ENCODE measurements around the gene TTPAL.
"Not testable (repeated sequence)": the region's sequence is repeated elsewhere in the genome, so short reads cannot be mapped to it uniquely, and the experiment has no call there.

Gene TTPAL

DNA sequence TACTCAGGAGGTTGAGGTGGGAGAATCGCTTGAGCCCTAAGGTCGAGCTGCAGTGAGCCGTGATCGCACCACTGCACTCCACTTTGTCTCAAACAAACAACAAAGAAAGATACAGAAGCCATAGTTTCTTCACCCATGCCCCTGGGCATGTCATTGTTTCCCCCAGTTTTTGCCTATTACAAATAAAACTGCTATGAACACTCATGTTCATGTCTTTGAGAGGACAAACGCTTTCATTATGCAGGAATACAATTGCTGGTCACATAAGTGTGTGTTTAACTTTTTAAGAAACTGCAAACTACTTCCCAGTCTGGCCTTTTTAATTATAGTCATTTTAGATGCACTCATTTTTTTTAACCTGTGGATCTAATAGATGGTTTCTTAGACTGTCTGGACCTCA, 12.2 kb upstream of the TTPAL start:
- Histone ChIP-seq H3K4me3 (no peak overlapping the region), H3K27ac (no peak overlapping the region)

DNA sequence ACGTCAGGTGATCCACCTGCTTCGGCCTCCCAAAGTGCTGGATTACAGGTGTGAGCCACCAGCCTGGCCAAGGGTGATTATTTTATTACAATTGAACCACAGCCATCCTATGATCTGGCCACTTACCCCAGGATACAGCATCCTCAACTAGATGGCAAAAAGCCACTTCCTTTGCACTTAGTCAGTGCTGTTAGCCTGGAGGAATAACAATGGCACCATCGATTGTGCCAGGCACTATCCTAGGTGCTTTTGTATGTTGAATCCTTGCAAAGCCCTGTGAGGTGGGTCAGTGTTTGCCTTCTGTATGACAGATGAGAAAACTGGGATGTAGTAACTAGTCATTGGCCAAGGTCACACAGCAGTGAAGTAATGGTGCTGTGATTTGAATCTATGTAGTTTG, 11.2 kb upstream of the TTPAL start:
- Histone ChIP-seq H3K27ac (no peak overlapping the region), H3K4me3 (no peak overlapping the region)

DNA sequence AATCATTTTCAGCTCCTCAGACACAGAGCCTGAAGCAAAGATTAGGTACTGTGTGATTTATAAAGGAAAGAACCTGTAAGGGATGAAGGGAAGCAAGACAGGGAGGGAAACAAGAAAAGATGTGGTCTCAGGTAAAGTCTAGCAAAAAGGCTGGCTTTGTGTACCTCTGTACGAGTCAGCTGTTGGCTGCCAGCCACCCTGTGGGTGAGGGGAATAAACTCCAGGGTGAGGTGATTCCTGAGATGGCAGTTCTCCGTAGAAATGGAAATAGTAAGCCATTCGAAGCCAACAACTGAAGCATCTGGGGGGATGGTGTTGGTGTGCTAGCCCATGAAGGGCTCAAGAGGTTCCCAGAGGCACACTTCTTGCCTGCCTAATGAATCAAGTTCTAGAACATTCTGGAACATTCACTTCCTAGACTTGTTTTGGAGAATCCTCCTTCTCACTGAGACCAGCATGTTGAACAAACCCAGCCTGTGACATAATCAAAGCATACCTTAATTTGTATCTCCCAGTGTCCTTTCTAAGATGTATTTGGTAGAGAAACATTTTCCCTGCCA, 10.6 kb upstream of the TTPAL start:
- H3K4me3 ChIP-seq: no peak overlapping the region
- no peak overlapping the region for H3K27ac ChIP-seq

DNA sequence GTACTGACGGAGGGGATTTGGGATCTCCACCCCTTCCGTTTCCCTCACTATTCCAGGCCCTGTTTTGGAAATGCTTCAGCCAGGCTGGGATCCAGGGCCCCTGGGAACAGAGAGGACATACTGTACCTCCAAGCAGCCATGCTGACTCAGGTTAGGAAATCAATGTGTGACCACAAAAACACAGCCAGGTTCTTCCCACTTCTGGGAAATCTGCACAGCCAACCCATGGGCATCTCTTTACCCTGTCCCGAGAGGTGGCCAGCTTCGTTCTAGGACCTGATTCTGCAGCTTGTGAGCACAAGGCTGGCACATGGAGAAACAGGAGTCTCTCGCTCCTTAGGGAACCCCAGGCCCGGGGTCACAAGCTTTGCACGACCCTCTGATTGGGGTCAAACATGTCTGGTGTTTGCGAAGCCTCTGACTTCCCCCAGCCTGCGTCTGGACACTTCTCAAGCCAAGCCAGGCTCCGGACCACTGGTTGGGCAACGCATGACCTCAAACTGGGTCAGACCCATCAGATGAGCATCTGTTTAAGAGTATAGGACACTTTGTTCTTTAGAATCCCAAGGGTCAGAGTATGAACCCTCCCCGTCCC, 8.3 kb upstream of the TTPAL start:
- Histone ChIP-seq H3K27ac (no peak overlapping the region), H3K4me3 (no peak overlapping the region)

DNA sequence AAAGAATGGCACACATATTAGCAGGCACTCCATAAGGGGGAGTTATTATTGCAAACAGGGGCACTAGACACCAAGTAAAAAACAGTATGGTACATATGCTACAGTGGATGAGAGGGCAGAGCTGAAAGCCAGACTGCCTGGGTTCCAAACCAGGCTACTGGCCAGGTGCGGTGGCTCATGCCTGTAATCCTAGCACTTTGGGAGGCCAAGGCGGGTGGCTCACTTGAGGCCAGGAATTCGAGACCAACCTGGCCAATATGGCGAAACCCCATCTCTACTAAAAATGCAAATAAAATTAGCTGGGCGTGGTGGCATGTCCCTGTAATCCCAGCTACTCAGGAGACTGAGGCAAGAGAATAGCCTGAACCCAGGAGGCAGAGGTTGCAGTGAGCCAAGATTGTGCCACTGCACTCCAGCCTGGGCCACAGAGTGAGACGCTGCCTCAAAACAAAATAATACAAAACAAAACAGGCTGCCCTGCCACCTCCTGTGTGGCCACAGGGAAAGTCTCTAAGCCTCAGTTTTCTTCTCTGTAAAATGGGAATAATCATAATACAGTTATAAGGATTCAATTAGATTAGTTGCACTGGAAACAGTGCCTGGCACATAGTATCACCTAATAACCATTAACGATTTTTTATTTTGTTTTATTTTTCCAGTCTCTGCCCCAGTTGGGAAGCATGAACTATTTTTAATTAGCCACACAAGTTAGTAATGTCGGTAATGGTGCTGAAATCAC, 7.5 kb upstream of the TTPAL start:
- Histone ChIP-seq H3K27ac (peak overlapping the region in 1 of 21 experiments; percentile 11), H3K4me3 (no peak overlapping the region)

DNA sequence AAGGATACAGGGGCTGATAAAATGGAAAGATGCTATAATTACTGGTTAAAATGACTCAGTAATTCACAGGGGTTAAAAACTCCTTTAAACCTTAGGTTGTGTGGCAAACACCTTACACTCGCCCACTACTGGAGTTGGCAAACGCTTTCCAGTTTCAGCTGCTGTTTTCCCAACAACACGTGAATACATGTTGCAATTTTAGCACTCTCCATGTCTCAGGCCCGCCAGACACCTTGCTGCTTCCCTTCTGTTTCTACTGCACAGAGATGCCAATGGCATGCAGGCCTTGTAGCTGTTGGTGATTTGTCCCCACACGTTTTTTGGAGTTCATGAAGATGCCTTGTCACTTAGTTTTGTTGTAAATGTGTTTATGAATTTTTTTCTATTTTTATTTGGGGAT, 5.3 kb upstream of the TTPAL start:
- Histone ChIP-seq H3K27ac (no peak overlapping the region), H3K4me3 (no peak overlapping the region)

DNA sequence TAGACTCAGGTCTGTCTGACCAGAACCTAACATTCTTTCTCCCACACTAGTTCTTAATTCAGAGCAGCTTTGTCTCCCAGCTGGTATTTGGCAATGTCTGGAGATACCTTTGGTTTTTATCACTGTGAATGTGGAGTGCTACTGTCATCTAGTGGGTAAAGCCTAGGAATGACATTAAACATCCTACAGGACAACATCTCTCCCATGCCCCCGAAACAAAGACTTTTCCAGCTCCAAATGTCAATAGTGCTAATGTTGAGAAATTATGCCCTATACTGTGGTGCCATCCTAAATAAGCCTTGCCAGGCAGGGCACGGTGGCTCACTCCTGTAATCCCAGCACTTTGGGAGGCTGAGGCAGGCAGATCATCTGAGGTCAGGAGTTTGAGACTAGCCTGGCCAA, 4.2 kb upstream of the TTPAL start:
- no peak overlapping the region for H3K4me3 ChIP-seq
- H3K27ac ChIP-seq: no peak overlapping the region

DNA sequence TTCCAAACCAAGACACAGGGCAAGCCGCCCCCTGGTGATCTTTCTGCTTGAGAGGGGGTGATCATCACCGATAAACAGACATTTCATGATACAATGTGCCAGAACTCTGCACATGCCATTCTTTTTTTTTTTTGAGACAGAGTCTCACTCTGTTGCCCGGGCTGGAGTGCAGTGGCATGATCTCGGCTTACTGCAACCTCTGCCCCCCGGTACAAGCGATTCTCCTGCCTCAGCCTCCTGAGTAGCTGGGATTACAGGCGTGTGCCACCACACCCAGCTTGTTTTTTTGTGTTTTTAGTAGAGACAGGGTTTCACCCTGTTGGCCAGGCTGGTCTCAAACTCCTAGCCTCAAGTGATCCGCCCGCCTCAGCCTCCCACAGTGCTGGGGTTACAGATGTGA, 3.4 kb upstream of the TTPAL start:
- not testable (repeated sequence) for H3K27ac ChIP-seq

DNA sequence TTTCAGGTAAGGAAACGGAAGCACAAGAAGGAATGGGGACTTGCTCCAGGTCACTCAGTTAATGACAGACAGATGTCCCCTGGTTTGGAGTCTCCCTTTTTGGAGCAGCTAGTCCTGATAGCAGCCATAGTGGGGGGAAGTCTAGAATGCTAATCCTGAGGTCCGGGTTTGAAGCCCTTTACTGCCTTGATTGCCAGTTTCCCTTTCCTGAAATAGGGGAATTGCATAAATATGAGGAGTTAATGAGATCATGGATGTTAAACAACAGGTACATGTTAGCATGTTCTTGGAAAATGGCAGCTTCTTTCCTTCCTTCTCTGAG, 341 bp upstream of the TTPAL start:
- H3K27ac ChIP-seq: peak overlapping the region; percentile 65 to 99 (median 94)
- peak overlapping the region; percentile 53 to 90 (median 64) for H3K4me3 ChIP-seq

More for the DNA sequence above, 3.4 kb upstream of the TTPAL start:
- not testable (repeated sequence) for H3K4me3 ChIP-seq

DNA sequence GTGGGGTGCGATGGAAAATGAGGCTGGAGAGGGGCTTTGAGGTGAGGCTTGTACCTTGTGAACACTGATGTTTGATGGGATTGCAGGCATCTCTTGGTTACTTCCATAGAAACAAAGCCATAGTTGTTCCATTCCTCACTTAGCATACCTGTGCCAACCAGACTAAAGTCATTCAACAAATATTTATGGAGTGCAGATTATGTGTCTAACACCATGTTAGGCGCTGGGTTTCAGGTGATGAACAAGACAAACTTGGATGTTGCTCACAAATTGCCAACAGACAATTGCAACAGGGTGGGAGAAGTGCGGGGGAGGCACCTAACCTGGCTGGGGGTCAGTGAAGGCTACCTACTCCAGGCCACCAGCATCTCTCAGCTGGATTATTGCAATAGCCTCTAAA, 1.5 kb downstream of the TTPAL start:
- peak overlapping the region in 1 of 21 experiments; percentile 94 for H3K27ac ChIP-seq
- H3K4me3 ChIP-seq: no peak overlapping the region

DNA sequence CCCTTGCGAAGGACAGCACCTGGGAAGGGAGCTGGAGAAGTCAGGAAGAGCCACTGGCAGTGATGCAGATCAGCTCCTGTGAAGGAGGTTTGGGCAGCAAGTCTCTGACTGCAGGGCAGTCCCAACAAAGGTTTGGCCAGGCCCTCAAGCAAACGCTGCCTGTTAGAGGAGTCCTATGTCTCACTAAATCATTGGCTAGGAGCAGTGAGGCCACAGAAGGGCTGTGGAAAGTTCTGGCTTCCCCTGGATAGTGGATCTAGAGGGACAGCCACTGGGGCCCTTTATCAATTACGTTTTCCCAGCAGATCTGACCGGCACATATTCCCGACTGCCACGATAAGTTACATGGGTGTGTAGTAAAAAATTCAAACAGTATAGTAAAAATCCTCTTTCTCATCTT, 2.5 kb downstream of the TTPAL start:
- Histone ChIP-seq H3K27ac (no peak overlapping the region), H3K4me3 (no peak overlapping the region)

DNA sequence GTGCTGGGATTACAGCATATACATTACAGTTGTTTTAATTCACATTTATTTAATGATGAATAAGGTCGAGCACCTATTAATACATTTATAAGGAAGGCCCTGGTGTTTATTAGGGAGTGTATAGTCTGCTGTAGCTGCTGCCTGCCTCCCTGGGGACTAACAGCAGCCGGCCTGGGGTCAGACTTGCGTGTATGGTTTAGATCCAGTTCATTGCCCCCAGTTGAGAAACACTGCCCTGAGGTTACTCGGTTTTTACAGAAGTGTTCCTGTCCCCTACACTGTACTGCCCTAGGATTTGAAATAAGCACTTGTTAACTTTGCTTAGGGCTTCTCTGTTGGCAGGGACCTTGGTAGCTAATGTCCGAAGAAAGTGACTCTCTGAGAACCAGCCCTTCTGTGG, 4.0 kb downstream of the TTPAL start:
- no peak overlapping the region for H3K4me3 ChIP-seq
- H3K27ac ChIP-seq: no peak overlapping the region

DNA sequence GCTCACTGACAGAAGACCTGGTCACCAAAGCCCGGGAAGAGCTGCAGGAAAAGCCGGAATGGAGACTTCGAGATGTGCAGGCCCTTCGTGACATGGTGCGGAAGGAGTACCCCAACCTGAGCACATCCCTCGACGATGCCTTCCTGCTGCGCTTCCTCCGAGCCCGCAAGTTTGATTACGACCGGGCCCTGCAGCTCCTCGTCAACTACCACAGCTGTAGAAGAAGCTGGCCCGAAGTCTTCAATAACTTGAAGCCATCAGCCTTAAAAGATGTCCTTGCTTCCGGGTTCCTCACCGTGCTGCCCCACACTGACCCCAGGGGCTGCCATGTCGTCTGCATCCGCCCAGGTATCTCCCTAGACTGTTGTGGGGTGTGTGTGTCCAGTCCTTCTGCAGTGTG, 4.4 kb downstream of the TTPAL start:
- Histone ChIP-seq H3K4me3 (no peak overlapping the region), H3K27ac (no peak overlapping the region)

DNA sequence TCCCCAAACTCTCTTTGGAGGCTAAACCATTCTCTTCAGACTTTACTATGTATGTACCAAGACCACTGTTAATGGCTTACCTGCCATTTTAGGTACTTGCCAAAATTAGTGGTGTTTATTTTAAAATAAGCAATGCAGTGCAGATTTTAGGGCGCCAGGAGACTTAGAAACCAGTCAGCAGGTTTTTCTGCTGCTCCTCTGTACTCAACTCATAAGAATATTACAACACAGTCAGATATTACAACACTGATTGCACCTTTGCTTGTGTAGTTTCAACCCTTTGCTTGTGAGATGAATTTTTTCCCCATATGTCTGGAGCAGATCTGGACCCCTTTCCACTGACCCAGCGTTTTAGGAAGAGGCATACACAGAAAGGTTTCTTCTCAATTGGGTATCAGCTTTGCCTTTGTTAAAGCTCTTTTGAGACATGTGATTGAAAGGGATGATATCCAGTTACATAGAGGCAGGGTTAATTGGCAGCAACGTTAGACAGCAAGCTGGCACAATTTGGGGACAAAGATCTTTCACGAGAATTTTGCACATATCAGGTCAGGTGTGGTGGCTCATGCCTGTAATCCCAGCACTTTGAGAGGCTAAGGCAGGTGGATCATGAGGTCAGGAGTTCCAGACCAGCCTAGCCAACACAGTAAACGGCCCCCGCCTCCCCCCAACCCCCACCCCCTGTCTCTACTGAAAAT, 6.2 kb downstream of the TTPAL start:
- Histone ChIP-seq H3K4me3 (no peak overlapping the region), H3K27ac (no peak overlapping the region)

DNA sequence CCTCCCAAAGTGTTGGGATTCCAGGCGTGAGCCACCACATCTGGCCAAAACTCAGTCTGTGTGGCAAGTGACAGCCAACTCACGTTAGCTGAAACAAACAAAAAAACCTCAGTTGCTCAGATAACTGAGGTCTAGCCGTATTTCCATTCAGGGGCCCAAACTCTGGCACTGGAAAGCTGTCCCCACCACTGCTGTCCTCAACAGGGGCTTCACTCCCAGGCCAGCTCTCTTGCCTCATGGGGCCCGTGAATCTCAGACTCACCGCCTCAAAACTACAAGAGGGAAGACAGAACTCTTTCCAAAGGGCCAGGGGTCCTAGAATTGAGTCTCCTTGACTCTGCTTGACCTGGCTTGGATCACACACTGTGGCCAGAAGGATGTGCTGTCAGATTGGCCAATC, 7.4 kb downstream of the TTPAL start:
- no peak overlapping the region for H3K4me3 ChIP-seq
- H3K27ac ChIP-seq: no peak overlapping the region

DNA sequence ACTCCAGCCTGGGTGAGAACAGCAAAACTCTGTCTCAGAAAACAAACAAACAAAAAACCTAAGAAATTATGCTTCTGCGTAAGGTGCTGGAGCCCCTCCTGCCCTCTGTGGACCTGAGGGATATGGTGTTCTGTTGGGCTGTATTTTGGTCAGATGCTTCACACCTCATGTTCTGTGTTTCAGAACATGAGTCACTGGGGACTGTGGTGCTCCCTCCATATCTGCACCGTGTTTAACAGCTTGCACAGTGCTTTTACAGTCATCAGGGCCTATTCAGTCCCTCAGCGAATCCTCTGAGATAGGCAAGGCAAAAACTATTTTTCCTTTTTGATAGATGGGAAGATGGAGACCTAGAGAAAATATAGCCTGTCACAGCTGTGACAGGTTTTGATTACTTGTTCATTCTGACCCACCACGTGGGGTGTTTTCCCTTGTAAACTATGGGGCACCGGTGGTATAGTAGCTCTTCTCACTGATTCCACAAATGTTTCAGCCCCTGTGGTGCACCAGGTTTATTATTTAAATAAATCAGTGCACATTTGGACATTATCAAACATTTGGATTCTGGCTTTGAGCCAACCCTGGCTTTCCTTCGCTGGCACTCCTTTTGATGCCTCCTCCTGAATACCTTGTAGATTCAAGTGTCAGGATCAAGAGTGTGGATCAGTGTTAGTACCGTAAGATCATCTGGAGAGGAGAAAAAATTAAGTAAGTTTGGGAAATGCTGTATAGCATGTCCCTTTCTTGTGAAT, 9.6 kb downstream of the TTPAL start:
- H3K4me3 ChIP-seq: no peak overlapping the region
- H3K27ac ChIP-seq: peak overlapping the region in 1 of 21 experiments; percentile 8

DNA sequence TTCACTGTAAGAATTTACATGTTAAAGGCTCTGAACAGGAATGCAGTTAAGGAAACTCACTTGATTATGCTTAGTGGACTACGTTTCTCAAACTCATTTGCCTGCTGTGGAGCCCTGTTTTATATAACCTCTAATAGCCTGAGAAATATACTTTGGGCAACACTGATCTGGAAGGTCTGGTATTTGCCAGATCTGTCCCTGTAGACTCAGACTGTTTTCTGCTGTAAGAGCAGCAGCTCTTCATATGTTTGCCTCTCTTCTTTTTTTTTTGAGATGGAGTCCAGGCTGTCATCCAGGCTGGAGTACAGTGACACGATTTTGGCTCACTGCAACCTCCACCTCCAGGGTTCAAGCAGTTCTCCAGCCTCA, 10.1 kb downstream of the TTPAL start:
- peak overlapping the region in 3 of 21 experiments; percentile 8 to 32 (median 19) for H3K27ac ChIP-seq
- no peak overlapping the region for H3K4me3 ChIP-seq

DNA sequence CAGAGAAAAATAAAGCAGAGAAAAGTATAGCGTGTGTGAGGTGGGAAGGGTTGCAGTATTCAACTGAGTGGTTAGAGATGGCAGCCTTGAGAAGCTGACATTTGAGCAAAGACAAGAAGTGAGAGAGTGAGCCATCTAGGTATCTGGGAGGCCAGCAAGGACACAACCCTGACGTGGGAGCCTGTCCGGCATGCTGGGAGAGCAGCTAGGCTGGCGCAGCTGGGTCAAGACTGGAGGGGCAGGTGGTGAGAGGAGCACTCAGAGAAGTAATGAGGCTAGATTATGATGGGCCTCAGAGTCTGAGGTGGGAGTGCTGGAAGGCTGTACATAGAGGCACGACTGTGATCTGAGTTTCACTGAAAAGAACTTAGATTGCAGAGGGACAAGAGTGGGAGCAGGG, 12.9 kb downstream of the TTPAL start:
- H3K4me3 ChIP-seq: no peak overlapping the region
- peak overlapping the region in 1 of 21 experiments; percentile 15 for H3K27ac ChIP-seq

DNA sequence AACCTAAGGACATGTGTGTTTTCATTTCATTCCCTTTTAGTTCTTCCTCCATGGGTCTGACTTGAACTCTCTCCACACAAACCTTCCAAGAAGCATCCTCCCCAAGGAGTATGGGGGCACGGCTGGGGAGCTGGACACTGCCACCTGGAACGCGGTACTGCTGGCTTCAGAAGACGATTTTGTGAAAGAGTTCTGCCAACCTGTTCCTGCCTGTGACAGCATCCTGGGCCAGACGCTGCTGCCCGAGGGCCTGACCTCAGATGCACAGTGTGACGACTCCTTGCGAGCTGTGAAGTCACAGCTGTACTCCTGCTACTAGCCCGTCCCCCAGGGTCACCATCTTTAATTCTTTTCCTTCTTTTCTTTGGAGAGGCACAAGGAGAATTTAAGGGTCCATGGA, 13.5 kb downstream of the TTPAL start:
- no peak overlapping the region for H3K4me3 ChIP-seq
- peak overlapping the region in 2 of 21 experiments; percentile 5 to 15 for H3K27ac ChIP-seq

DNA sequence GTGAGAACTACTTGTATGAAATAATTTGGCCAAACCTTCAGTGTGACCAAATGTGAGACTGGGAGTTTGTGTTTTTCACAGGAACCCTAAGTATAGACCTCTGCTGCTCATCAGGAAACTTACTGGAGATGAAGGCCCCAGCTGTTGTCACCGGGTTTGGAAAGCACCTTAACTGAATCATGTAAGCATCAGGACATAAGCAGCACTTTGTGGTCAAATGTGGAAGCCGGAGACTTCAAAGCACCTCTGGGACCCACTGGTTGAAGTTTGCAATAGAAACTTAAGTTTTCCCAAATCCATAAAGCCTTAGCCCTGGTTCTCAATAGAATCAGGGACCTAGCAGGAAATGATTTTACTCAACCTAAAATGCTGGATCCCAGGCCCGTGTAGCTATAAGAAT, 14.3 kb downstream of the TTPAL start:
- H3K4me3 ChIP-seq: no peak overlapping the region
- H3K27ac ChIP-seq: no peak overlapping the region

All from skin epidermis (tissue), 12 donors.